Jurkat, Clone E6-1 (cell line): ENCODE data around the gene ARL6IP1.
"Not testable (repeated sequence)": the region's sequence is repeated elsewhere in the genome, so short reads cannot be mapped to it uniquely, and the experiment has no call there.

Experiments
- DNase-seq: peaks from one replicate; pipeline ENCODE4 v3.0.0-alpha.2; 2011; ENCODE audit warnings: low read depth, low spot score
- H3K4me3 ChIP-seq: 2 replicates; pipeline ENCODE4 v1.5.1; 2011; ENCODE audit warnings: mild to moderate bottlenecking, low read length, control low read depth, moderate library complexity

ARL6IP1 gene

GRCh38 chr16:18774651-18775050, 26.7 kb downstream of the ARL6IP1 start:
- DNase-seq = not testable (repeated sequence)

GRCh38 chr16:18772171-18772570, 29.2 kb downstream of the ARL6IP1 start:
- H3K4me3 ChIP-seq, DNase-seq: not testable (repeated sequence)

More at GRCh38 chr16:18774651-18775050, 26.7 kb downstream of the ARL6IP1 start:
- H3K4me3 ChIP-seq = not testable (repeated sequence)

GRCh38 chr16:18770336-18770962, 30.9 kb downstream of the ARL6IP1 start:
- not testable (repeated sequence) for H3K4me3 ChIP-seq

GRCh38 chr16:18767217-18767616, 34.1 kb downstream of the ARL6IP1 start:
- not testable (repeated sequence) for DNase-seq

More at GRCh38 chr16:18770336-18770962, 30.9 kb downstream of the ARL6IP1 start:
- not testable (repeated sequence) for DNase-seq

GRCh38 chr16:18762713-18763112, 38.6 kb downstream of the ARL6IP1 start:
- H3K4me3 ChIP-seq, DNase-seq: not testable (repeated sequence)

More at GRCh38 chr16:18767217-18767616, 34.1 kb downstream of the ARL6IP1 start:
- H3K4me3 ChIP-seq = not testable (repeated sequence)

GRCh38 chr16:18759598-18760520, 41.5 kb downstream of the ARL6IP1 start:
- H3K4me3 ChIP-seq, DNase-seq: not testable (repeated sequence)

- not testable (repeated sequence) for H3K4me3 ChIP-seq, DNase-seq
Observed at GRCh38 chr16:18757960-18758660, 43.2 kb downstream of the ARL6IP1 start.

GRCh38 chr16:18756639-18757038, 44.7 kb downstream of the ARL6IP1 start:
- DNase-seq, H3K4me3 ChIP-seq: not testable (repeated sequence)

GRCh38 chr16:18742870-18743269, 58.5 kb downstream of the ARL6IP1 start:
- not testable (repeated sequence) for DNase-seq, H3K4me3 ChIP-seq
